GM19239 (cell line): ENCODE data around the gene NDUFS6.
"Not testable (repeated sequence)": the region's sequence is repeated elsewhere in the genome, so short reads cannot be mapped to it uniquely, and the experiment has no call there.

ENCODE experiments used
- DNase-seq: peaks from one replicate; pipeline ENCODE4 v3.0.0; 2011; ENCODE audit warnings: low spot score; ENCODE audit not compliant: insufficient read length
- FAIRE-seq: peaks from 2 replicates; lab custom pipeline; 2011; peaks lifted over from hg19 to GRCh38; lab: Jason Lieb, UNC

NDUFS6 gene

DNA sequence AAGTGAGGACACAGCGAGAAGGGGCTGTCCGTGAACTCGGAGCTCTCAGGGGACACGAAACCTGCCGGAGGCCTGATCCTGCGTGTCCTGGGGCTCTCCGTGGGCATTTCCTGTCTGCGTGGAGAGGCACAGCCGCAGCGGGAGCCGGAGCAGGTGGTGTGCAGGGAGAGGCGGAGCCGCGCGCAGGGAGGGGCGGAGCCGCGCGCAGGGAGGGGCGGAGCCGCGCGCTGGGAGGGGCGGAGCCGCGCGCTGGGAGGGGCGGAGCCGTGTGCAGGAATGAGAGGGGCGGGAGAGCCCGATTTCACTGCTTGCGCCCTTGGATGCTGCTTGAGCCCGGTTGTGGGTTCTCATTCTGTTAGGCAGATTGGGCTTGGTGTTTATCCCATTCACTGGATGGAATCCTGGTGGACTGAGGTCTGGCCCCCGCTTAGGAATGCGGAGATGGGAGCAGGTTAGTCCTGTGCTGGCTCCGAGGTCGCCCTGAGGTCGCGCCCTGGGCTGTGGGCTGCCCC lies 26.7 kb downstream of the NDUFS6 start:
- peak; percentile 16 for DNase-seq
- FAIRE-seq = no peak

DNA sequence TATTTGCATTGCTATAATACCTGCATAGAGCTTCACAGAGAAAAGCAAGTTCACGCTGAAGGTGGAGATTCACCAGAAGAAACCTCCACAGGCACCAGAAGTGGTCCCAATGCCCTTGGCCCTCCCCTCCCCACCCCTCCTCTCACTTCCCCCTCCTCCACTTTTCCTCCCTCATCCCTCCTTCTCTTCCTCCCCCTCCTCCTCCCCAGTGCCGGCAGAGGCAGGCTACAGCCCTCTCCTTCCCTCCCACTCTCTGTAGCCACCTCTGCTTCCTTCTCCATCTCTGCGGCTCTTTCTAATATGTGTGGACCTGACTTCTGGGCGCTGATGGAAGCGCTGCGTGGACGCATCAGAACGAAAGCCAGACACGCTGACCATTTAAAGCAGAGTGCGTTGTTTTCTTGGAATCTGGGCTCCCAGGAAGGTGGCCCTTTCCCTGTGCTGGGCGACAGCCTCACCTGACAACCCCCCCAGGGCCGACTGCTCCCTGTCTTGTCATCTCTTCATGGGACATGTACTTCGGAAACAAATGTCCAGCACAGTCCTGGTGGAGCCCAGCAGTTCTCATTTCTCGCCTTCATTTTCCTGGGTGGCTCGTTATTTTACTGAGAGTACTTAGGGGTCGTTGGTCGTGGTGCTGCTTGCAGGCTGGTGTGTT lies 29.5 kb downstream of the NDUFS6 start:
- FAIRE-seq = no peak
- no peak for DNase-seq

DNA sequence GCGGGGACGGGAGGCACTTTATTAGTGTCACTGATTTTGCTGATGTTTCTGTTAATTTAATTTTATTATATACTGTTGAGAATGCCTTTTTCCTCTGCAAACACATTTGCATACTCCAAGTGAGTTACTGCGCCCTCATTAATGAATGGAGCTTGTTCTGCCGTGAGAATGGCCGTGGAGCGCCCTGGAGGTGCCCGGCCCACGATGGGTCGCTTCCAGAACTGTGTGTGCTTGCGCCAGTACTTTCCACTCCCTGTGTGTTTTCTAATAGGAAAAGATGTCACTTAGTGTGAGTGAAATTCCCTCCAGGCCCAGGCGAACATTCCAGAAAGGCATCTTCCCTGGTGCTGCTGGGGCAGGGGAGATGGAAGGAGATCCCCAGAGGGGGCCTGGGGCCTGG lies 30.1 kb downstream of the NDUFS6 start:
- FAIRE-seq = no peak
- DNase-seq = no peak

DNA sequence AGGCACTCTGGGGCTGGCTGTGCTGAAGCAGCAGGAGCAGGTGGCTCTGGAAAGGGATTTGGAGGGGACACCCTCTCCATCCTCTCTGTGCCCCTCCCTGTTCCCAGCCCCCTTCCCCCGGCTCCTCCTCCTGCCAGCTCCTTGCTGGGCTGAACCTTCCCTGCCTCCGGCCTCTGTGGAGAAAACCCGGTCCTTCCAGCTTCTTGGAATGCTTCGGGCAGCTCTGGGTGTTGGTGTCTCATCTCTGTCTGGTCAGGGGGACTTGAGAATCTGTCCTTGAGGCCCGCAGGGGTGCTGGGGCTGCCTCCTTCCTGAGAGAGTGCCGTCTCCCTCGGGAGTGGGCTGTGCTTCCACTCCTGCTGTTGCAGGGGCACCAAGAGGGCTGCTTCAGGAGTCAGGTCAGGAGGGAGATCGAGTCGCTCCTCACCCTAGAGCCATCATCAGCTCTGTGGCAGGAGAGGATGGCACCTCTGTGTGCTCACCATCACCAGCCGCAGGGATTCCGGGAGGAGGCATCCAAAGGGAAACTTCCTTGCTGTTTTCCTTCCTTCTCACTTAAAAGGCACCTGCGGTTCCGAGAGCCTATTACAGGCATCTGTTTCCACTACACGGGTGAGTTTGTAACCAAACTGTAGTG lies 30.6 kb downstream of the NDUFS6 start:
- no peak for DNase-seq
- FAIRE-seq = no peak

DNA sequence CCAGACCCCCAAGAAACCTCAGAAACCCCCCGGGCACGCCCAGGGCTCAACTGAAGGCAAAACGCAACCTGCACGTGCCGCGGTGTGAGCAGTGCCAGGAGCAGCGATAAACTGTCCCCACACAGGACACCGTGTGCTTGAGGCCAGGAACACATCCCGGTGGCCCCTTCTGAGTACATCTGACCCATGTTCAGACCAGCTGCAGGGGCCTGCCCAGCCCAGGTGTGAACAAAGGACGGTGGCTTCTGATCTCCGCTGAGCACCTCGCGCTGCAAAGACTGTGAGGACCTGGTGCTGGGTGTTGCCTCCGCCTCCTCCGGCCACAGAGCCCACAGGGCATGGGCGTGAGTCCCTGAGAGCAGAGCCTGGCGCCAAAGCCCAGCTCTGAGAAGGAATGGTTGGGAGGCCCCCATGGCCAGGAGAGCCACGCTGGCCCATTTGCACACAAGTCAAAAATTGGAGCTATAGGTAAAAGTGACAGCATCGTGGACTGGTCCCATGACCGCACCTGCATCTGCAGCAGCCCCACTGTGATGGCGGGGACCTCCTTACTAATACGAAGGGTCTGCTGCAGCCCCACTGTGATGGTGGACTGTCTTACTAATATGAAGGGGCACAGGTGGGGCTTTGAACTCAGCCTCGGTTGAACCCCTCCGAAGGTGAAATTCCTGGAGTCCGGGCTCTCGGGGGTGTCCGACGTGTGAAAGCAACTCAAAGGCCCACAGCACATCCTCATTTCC lies 31.5 kb downstream of the NDUFS6 start:
- DNase-seq (no peak), FAIRE-seq (no peak)

DNA sequence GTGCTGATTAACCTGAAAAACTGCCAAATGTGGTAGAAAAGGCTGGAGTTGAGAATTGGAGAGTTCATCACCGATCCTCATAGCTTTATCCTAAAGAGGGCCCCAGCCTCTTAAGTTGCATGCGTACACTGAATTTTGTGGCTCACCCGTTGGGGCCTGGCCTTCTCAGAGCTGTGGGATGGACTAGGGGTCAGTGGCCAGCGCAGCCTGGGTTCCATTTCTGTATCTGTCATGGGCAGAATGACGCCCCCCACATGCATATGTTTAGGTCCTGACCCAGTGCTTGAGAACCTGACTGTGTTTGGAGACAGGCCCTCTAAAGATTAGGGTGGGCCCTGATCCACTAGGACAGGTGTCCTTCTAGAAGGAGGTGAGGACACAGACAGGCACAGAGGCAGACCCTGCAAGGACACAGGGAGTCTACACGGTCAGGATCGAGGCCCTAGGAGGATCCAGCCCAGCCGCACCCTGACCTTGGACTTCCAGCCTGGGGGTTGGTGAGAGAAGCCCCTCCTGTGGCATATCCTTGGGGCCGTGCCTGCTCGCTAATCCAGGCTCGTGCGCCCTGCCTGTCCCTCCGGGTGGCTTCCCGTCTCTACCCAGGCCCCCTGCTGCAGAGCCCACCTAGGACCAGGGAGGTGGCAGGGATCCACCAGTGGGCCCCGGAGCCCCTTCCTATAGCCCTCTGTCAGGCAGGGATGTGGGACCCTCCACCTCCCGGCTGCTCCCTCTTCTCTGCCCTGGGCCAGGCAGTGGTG lies 32.2 kb downstream of the NDUFS6 start:
- DNase-seq (no peak), FAIRE-seq (no peak)

DNA sequence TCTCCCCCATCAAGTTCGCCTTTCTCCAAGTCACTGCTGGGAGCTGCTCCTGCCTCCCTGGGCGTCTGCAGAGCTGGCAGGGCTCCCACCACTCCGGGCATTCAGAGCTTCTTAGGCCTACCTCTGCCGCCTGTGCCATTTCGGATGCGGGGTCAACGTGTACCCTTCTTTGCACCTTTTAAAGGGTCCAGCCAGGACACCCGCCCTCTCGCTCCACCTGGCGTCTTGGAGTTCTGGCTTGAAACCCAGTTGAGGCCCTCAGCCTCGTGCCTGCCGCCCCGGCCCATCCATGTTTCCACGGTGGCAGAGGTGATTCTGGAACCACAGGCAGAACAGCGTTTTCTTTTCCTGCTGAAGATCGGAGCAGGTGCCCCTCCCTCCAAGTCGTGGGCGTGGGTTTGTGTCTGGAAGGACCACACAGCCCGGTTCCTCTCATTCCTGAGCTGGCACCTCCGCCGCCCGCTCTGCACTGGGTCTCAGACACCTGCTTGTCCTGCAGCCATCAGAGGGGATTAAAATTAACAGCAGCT lies 32.9 kb downstream of the NDUFS6 start:
- DNase-seq = no peak
- no peak for FAIRE-seq

DNA sequence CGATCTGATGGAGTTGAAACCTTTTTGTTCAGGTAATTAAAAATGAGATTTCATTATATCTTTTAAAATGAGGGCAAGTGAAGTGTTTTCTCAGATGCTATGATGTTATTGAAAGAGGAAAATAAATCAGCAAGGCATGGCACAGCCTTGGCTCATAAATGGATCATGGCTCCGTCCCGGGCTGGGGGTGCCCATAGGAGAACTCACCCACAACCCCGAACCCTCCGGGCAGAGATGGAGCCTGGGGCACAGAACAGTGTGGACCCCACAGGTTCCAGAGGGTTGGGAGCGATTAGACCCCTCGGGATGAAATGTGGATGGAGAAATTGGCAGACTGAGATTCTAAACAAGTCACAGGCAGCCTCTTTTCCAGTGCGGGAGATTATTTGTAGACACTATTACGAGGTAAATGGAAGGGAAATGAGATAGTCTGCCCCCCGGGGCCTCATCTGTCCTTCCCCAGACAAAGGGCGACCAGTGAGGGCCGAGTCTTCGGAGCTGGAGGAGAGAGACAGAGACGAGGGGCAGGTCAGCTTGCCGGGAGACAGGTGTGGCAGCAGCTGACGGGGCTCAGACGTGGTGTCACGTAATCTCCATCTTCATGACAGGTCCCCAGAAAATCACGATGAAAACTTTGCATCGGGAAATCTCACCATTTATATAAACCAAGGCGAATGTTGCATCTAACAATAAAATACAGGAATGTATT lies 33.7 kb downstream of the NDUFS6 start:
- DNase-seq = no peak
- FAIRE-seq = no peak

DNA sequence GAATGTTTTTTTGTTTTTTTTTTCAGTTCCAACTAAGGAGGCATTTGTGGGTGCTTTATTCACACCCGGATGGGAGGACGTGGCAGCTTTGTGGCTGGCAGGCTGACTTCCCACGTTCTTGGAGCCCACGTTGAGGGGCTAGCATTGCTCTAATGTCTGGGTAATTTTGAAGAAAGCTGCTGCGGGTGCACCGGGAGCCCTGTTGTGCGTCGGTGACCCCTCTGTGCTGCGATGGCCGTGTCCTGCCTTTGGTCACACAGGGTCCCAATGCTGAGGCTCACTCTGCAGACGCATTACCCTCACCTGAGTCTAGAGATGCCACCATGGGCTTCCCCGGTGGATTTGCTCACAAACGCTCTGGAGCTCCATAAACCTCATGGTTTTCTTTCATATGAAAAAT lies 34.2 kb downstream of the NDUFS6 start:
- no peak for DNase-seq
- FAIRE-seq = no peak

DNA sequence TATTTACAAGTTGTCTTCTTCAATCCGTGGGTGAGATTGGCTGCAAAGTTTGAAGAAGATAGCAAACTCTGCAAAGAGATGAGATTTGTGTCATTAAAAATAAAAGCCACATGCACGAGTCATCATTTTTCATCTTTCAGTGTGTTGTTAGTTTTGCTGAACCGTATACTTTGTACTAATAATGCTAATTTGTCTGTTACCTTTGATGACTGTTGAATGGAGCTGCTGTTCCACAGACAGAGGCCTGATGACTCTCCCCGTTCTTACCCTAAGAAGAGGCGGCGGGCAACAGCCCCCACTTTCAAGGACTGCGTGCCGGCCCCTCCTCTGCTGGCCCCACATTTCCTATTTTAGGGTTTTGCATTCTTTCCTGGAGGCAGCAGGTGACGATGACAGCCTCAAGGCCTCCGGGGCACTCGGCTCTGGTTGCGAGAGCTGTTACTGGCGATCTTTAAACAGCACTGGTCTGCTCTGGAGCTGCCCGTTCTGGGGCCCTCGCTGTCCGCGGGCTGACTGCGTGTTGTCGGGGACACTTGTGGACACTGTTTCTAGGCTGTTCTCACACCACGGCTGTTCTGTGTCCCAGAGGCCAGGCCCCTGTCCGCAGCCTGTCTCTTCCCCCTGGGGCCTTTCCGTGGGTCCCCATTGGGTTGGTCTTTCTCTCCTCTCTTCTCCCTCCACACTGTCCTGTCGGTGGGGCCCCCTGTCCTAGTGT lies 35.1 kb downstream of the NDUFS6 start:
- FAIRE-seq = no peak
- no peak for DNase-seq

DNA sequence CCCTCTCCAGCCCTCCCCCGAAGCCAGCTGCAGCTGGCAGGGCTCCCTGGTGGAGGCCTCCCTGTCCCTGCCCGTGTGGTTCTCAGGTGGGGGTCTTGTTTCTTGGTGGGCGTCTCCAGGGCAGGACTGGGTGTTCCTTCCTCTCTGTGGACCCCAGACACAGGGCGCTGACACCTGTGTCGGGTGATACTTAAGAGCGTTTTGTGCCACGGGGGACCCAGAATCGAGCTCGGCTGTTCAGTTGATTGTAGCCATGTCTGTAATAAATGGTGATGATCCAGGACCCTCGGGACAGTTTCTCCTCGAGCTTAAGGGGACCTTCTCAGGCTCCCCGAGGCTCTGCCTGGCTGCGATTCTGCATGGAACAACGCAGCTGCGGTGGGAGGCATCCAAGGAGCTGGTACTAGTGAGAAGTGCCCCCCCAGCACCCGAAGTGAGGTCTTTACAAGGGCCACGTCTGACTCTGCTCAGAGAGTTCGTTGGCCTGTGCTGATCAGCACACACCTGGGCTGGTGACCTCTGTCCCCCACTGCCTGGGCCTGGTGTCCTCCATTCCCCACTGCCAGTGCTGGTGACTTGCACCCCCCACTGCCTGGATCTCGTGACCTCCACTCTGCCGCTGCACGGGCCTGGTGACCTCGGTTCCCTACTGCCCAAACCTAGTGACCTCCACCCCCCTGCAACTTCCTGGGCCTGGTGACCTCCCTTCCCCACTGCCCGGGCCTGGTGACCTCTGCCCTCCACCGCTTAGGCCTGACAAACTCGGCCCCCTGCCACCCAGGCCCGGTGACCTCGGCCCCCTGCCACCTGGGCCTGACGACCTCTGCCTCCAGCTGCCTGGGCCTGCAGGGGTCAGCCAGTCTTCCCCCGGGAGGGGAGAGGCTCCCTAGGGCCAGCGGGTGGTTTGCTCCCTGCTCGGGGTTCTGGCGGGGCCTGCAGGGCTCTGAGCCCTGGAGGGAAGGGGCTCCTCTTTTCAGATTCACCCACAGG lies 36.0 kb downstream of the NDUFS6 start:
- no peak for FAIRE-seq
- no peak for DNase-seq

DNA sequence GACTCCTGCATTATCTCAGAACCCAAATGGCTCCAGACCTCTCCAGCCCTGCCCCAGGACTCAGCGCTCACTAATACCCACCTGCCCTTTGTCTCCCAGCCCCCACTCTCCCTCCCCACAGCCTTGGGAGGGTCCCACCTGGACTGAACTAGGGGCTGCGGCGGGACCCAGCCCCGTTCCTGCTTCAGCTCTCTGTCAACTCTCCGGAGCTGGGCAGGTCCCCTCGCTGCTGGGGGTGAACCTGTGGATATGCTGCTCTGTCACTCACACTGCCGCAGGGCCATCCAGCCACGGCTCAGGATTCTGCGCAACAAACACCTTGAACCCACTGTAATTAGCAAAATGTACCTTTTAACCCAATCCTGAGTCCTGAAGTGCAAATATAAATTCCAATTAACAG lies 36.8 kb downstream of the NDUFS6 start:
- no peak for DNase-seq
- no peak for FAIRE-seq

DNA sequence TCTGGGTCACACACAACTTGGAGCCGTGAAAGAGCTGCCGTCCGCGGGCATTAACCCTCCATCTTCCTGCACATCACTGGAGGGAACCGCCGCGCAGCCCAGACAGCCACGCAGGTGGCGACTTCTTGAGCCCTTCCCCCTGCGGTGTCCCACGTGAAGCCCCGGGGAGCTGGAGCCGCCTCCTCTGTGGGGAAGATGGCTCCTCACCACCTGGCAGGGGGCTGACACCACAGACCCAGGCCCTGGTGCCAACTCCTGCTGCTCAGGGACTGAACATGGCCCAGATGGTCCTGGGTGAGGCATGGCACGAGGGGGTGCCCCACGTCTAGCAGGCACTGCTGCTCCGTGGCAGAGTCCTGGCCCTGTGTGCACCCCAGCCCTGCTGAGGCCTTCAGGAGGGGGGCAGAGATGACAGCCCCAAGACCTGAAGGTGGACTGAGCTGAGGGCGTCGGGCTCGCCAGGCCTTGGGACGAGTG lies 38.9 kb downstream of the NDUFS6 start:
- no peak for DNase-seq
- no peak for FAIRE-seq

DNA sequence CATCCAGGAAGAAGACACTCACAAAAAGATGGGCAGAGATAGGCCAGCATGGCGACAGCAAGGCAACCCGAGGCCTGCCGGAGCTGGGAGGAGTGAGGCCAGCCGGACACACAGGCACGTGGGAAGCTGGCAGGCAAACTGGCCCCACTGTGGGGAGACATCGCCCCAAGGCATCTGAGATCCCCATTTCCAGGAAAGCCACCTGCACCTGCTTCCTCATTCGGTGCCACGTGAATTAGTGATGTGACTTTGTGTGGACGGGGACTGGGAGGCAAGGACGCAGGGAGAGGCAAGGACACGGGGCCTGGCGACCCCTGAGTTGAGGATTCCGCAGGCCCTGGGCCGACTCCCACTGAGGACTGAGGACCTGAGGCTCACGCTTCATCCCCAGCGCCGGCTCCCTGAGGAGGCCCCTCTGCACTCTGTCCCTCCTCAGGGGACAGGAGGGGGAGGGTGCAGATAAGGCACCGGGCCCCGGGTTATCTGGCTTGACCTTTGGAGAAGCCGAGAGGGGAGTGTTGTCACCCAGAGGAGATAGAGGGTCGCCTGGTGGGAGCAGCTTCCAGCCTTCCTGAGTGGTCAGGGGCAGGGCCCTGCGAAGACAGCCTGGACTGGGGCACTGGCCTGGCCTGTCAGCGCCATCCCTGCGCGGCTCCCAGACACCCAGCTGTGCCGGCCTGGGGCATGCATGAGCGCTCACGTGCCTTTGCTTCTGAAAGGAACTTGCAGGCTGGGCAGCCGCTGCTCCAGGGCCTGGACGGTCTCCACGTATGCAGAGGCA lies 39.7 kb downstream of the NDUFS6 start:
- FAIRE-seq = no peak
- no peak for DNase-seq

DNA sequence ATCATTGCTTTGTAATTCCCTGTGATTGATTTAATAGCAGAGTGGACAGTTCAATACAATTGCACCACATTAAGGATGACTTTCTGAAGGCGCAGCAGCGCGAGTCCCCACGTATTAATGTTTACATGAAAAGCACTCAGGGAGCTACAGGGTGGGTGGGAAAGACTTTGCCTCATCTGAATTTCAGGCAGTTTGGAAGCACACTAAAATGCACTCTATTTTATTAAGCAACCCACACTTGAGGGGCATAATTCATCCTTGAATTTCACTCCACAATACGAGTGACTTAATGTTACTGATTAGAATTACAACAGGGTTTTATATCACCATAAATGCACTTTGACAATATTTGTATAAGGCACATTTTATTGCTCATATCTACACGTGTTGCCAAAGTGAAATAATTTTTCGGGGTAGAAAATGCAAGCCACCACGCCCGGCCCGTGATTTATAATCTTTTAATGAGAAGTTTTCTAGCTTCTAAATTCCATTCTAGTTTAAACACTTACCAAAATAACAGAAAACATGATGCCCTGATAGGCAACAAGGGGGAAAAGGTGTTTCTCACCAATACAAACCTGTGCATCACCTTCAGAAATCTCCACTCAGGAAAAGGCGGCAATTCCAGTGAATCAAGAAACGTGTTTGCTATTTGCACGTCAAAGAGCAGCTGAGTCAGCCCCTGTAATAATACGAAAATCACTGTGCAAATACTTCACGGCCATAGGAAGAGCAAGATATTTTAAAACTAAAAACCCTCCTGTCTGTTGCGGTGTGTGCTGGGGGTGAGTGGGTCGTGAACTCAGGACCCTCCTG lies 41.0 kb downstream of the NDUFS6 start:
- DNase-seq (no peak), FAIRE-seq (no peak)

DNA sequence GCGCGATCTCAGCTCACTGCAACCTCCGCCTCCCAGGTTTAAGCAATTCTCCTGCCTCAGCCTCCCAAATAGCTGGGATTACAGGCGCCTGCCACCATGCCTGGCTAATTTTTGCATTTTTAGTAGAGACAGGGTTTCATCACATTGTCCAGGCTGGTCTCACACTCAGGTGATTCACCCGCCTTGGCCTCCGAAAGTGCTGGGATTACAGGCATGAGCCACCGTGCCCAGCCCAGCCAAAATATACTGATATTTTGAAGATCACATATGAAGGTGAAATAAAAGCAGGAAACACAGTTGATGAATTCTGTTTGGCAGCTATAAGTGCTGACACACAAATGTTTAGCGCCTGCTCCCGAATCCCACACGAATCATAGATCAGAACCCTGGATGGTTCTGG lies 42.6 kb downstream of the NDUFS6 start:
- not testable (repeated sequence) for FAIRE-seq, DNase-seq
